ENCODE results near the gene PIGA. TPM values are rescaled to one million over a fixed set of nuclear protein-coding genes. Genes with fewer than 3 reads are reported as not detected.

The PIGA gene
- total RNA-seq, 4 donors from 2014 or later, result 5.1 to 9.8 (median 7.9) TPM

DNA sequence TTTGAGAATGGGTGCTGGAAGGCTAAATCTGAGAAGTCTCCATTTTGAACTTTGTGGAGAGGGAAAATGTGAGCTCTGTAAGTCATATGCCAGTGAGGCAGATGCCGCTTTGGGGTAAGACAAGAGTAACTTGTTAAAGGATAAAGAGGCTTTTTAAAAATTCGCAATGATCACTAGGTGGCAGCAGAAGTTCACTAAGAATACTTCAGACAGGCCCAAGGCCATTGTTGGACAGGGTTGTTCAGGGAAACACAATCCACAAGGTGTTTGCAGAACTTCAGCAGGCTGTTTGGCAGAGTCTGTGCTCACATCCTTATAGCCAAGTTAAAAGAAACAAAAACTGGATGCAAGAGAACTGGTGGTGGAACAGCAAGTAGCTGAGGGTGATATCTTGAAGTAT is 13.7 kb upstream of the PIGA start:
- H3K36me3 ChIP-seq, result no peaks in the 10 kb centered on the region
- H3K27ac ChIP-seq, result no peak overlapping the region
- no peaks in the 10 kb centered on the region for H3K9me3 ChIP-seq
- peak in 1 of 2 donors; percentile 67 for DNase-seq (ENCODE audit: low spot score in 2 of 2)
- WGBS, 2 donors, result 18 to 28% methylated on average over 2 of the region's 2 CpGs
- H3K27me3 ChIP-seq, result peaks cover 0 to 3% of the 10 kb centered on the region in 2 donors
- no peaks in the 10 kb centered on the region for H3K4me1 ChIP-seq
- H3K4me3 ChIP-seq, result no peak overlapping the region
- TF ChIP-seq POLR2A (IDR thresholded peaks at IDR 0.05), result no peak
- TF ChIP-seq, protein P1, sequence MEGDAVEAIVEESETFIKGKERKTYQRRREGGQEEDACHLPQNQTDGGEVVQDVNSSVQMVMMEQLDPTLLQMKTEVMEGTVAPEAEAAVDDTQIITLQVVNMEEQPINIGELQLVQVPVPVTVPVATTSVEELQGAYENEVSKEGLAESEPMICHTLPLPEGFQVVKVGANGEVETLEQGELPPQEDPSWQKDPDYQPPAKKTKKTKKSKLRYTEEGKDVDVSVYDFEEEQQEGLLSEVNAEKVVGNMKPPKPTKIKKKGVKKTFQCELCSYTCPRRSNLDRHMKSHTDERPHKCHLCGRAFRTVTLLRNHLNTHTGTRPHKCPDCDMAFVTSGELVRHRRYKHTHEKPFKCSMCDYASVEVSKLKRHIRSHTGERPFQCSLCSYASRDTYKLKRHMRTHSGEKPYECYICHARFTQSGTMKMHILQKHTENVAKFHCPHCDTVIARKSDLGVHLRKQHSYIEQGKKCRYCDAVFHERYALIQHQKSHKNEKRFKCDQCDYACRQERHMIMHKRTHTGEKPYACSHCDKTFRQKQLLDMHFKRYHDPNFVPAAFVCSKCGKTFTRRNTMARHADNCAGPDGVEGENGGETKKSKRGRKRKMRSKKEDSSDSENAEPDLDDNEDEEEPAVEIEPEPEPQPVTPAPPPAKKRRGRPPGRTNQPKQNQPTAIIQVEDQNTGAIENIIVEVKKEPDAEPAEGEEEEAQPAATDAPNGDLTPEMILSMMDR (IDR thresholded peaks at IDR 0.05), result peak; percentile 34 to 56 (median 47)
- no peak for TF ChIP-seq EP300 (IDR thresholded peaks at IDR 0.05)

DNA sequence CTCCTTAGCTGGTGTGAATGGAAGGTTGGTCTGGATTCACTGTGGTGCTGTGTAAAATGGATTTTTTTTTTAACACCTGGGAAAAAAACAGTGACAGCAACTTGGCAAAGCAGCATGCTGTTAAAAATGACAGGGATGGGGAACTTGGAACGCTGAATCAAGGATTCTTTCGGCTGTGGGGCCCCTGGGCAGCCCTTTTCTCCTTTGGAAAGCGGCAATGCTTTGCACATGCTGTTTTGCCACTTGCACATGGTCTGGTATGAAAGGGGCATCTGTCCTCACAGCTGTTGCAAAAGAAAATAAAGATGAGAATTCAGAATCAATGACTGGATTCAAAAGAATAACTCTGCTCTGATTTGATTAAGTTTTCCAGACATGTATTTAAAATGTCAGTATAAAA is 10.7 kb upstream of the PIGA start:
- Histone ChIP-seq H3K4me1 (no peaks in the 10 kb centered on the region), H3K27ac (no peak overlapping the region), H3K4me3 (no peak overlapping the region), H3K9me3 (no peaks in the 10 kb centered on the region), H3K36me3 (no peaks in the 10 kb centered on the region), H3K27me3 (peaks cover 0 to 3% of the 10 kb centered on the region in 2 donors)
- no peak for TF ChIP-seq POLR2A (IDR thresholded peaks at IDR 0.05)
- TF ChIP-seq EP300 (IDR thresholded peaks at IDR 0.05), result no peak
- TF ChIP-seq, protein P1 (IDR thresholded peaks at IDR 0.05), result no peak
- DNase-seq (ENCODE audit: low spot score in 2 of 2), result no peak
- 62 to 65% methylated on average over 3 of the region's 3 CpGs for WGBS, 2 donors

DNA sequence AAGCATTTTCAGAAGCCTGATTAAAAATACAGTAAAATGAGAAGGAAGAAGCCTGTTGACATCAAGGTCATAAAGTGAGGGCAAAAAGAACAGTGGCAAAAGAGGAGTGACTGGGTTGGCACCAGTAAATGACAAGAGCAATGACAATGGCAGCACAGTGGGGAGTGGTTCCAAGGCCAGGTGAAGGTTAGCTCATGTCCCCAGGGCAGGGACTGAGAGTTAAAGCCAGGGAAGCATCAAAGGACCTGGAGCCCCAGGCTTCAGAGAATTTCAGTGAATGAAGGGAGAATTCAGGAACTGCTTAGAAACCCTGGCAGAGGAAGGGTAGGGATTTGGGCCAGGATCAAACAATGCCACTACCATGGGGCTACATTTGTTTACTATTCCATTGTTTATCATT is 8.8 kb upstream of the PIGA start:
- Histone ChIP-seq H3K4me1 (no peaks in the 10 kb centered on the region), H3K27ac (no peak overlapping the region), H3K9me3 (no peaks in the 10 kb centered on the region), H3K4me3 (no peak overlapping the region), H3K27me3 (peaks cover 0 to 3% of the 10 kb centered on the region in 2 donors), H3K36me3 (no peaks in the 10 kb centered on the region)
- DNase-seq (ENCODE audit: low spot score in 2 of 2), result no peak
- no peak for TF ChIP-seq POLR2A (IDR thresholded peaks at IDR 0.05)
- TF ChIP-seq, protein P1 (IDR thresholded peaks at IDR 0.05), result no peak

DNA sequence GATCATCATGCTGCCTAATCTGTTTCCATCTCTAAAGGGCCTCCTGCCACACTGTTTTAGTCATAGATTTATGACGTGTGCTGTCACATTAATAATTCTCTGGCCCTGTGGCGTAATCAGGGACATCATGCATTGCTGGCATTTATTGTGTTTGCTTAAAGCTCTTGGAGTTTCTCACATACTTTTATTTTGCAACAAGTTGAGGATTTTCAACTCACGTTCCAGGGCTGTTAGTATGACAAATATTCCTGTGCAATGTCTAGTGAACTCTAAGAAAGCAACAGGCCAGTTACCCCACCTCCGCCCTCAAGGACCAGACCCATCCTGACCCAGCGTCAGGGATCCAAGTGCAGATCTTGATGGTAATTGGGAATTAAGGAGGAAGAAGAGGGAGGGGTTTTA is 7.8 kb upstream of the PIGA start:
- 60 to 75% methylated on average over 5 of the region's 5 CpGs for WGBS, 2 donors
- no peak overlapping the region for H3K4me3 ChIP-seq
- TF ChIP-seq POLR2A (IDR thresholded peaks at IDR 0.05) (no peak), EP300 (IDR thresholded peaks at IDR 0.05) (no peak)
- TF ChIP-seq, protein P1 (IDR thresholded peaks at IDR 0.05), result no peak
- no peak overlapping the region for H3K27ac ChIP-seq
- H3K9me3 ChIP-seq, result no peaks in the 10 kb centered on the region
- DNase-seq (ENCODE audit: low spot score in 2 of 2), result no peak
- peaks cover 0 to 3% of the 10 kb centered on the region in 2 donors for H3K27me3 ChIP-seq
- H3K4me1 ChIP-seq, result no peaks in the 10 kb centered on the region
- H3K36me3 ChIP-seq, result no peaks in the 10 kb centered on the region

DNA sequence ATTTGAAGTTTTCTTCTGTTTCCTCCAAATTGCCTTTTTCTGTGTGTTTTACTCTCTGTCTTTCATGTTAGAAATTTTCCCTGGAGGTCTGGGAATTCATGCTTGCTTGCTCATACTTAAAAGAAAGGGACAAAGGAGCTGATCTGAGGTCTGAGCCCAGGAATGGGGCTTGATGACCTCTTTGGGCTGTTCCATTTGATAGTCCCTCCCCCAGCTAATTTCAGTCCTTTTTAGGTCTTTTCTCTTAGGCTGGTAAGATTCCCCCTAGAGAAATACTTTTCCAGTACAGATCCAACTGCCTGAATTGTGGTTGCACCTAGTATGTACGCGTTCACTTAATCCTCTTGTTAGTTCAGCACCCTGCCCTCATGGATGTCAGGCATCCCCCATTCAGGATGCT is 5.5 kb upstream of the PIGA start:
- peaks cover 0 to 3% (median 0%) of the 10 kb centered on the region in 4 donors for H3K4me1 ChIP-seq
- no peaks in the 10 kb centered on the region for H3K9me3 ChIP-seq
- TF ChIP-seq EP300 (IDR thresholded peaks at IDR 0.05), result no peak
- TF ChIP-seq, protein P1 (IDR thresholded peaks at IDR 0.05), result no peak
- TF ChIP-seq POLR2A (IDR thresholded peaks at IDR 0.05), result no peak
- no peaks in the 10 kb centered on the region for H3K36me3 ChIP-seq
- peaks cover 0 to 2% of the 10 kb centered on the region in 2 donors for H3K27me3 ChIP-seq
- WGBS, 2 donors, result 79 to 83% methylated on average over 2 of the region's 2 CpGs
- H3K27ac ChIP-seq, result no peak overlapping the region
- no peak overlapping the region for H3K4me3 ChIP-seq
- no peak for DNase-seq (ENCODE audit: low spot score in 2 of 2)

All from tibial nerve (tissue), 4 donors.